Ovary (tissue), 3 donors: Measurements from ENCODE around the gene MSI2.

Experiments used
- CTCF ChIP-seq, 3 donors: fragments of 450-650 bp in 2 of 3; fragments of 200-600 bp in 1 of 3; IDR thresholded peaks; one replicate each; pipeline versions ENCODE4 v1.5.1 to v1.8.0; 2016 to 2022; ENCODE audit warnings: antibody characterized with exemption in 3 of 3, mild to moderate bottlenecking in 1 of 3
- POLR2A ChIP-seq: fragments of 450-650 bp; IDR thresholded peaks from one replicate; pipeline ENCODE4 v1.6.1; 2017; ENCODE audit warnings: antibody characterized with exemption, mild to moderate bottlenecking, moderate library complexity
- donor health status: DM: no; HTN: no; CAD: no.

- TF ChIP-seq CTCF (IDR thresholded peaks at IDR 0.05) (no peak), POLR2A (no peak)
Observed at GRCh38 chr17:57612202-57613071, 356.1 kb downstream of the MSI2 start.
